ENCODE data around the gene PIK3C3.

Gene PIK3C3

GRCh38 chr18:42131066-42131929 lies 176.3 kb downstream of the PIK3C3 start:
- no peak for DNase-seq

GRCh38 chr18:42131930-42132244 lies 176.9 kb downstream of the PIK3C3 start:
- DNase-seq: no peak

Data from suppressor macrophage (primary cell).